ENCODE results near the gene HEATR5A.

DNA sequence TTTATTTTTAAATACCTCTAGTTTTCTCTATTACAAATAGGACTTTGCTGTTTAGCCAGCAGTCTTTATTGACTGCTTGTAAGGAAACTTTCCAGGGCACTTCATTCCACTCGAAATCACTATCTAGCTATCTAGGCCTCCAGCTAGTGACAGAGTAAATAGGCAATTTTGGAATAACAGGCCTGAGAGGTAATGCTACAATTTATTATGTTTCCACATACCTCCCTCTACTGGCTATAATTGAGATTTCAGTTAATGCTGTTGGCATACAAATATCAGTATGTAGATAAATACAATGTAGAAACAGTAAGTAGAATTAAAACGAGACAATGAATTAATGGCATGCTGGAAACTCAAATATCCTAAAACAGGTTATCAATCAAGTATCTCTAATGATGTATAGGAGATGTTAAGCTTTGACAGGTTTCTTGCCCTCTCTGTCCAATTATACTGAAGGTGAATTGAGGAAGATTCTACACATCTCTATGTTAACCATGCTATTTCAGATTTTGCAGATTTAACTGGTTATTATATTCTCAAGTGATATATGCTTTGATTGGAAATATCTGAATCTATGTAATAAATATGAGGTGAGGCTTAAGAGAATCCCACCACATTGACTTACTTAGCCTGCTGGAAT is 29.7 kb upstream of the HEATR5A start:
- TF ChIP-seq, protein P1, sequence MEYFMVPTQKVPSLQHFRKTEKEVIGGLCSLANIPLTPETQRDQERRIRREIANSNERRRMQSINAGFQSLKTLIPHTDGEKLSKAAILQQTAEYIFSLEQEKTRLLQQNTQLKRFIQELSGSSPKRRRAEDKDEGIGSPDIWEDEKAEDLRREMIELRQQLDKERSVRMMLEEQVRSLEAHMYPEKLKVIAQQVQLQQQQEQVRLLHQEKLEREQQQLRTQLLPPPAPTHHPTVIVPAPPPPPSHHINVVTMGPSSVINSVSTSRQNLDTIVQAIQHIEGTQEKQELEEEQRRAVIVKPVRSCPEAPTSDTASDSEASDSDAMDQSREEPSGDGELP (IDR thresholded peaks at IDR 0.05; ENCODE audit: borderline replicate concordance, low read depth), result no peak
- no peak for TF ChIP-seq ELF4 (CRISPR knock-in tag; IDR thresholded peaks at IDR 0.05; ENCODE audit: borderline replicate concordance)
- TF ChIP-seq ETV5 (CRISPR knock-in tag; IDR thresholded peaks at IDR 0.05; ENCODE audit: borderline replicate concordance), result no peak
- TF ChIP-seq POLR2A (IDR thresholded peaks at IDR 0.05; ENCODE audit: insufficient read depth in 1 of 2, low read depth in 2 of 2, low read length in 2 of 2), result no peak
- TF ChIP-seq ZNF274 (CRISPR knock-in tag; IDR thresholded peaks at IDR 0.05), result no peak
- TF ChIP-seq, protein P2, sequence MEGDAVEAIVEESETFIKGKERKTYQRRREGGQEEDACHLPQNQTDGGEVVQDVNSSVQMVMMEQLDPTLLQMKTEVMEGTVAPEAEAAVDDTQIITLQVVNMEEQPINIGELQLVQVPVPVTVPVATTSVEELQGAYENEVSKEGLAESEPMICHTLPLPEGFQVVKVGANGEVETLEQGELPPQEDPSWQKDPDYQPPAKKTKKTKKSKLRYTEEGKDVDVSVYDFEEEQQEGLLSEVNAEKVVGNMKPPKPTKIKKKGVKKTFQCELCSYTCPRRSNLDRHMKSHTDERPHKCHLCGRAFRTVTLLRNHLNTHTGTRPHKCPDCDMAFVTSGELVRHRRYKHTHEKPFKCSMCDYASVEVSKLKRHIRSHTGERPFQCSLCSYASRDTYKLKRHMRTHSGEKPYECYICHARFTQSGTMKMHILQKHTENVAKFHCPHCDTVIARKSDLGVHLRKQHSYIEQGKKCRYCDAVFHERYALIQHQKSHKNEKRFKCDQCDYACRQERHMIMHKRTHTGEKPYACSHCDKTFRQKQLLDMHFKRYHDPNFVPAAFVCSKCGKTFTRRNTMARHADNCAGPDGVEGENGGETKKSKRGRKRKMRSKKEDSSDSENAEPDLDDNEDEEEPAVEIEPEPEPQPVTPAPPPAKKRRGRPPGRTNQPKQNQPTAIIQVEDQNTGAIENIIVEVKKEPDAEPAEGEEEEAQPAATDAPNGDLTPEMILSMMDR (CRISPR knock-in tag; IDR thresholded peaks at IDR 0.05), result peak; percentile 75
- TF ChIP-seq CREM (IDR thresholded peaks at IDR 0.05), result no peak; the same call in 1 of the 2 replicates
- no peak for TF ChIP-seq CREM (CRISPR knock-in tag; IDR thresholded peaks at IDR 0.05)
- no peak for TF ChIP-seq U2AF1 (optimal IDR thresholded peaks at IDR 0.05; ENCODE audit: low read depth, low read length)
- no peak for TF ChIP-seq ZSCAN22 (CRISPR knock-in tag; IDR thresholded peaks at IDR 0.05)
- no peak for TF ChIP-seq MEIS1 (CRISPR knock-in tag; IDR thresholded peaks at IDR 0.05; ENCODE audit: borderline replicate concordance)
- no peak for TF ChIP-seq ZNF367 (CRISPR knock-in tag; IDR thresholded peaks at IDR 0.05; ENCODE audit: borderline replicate concordance)
- no peak for TF ChIP-seq ZNF256 (CRISPR knock-in tag; conservative IDR thresholded peaks at IDR 0.05)
- TF ChIP-seq, protein P3, sequence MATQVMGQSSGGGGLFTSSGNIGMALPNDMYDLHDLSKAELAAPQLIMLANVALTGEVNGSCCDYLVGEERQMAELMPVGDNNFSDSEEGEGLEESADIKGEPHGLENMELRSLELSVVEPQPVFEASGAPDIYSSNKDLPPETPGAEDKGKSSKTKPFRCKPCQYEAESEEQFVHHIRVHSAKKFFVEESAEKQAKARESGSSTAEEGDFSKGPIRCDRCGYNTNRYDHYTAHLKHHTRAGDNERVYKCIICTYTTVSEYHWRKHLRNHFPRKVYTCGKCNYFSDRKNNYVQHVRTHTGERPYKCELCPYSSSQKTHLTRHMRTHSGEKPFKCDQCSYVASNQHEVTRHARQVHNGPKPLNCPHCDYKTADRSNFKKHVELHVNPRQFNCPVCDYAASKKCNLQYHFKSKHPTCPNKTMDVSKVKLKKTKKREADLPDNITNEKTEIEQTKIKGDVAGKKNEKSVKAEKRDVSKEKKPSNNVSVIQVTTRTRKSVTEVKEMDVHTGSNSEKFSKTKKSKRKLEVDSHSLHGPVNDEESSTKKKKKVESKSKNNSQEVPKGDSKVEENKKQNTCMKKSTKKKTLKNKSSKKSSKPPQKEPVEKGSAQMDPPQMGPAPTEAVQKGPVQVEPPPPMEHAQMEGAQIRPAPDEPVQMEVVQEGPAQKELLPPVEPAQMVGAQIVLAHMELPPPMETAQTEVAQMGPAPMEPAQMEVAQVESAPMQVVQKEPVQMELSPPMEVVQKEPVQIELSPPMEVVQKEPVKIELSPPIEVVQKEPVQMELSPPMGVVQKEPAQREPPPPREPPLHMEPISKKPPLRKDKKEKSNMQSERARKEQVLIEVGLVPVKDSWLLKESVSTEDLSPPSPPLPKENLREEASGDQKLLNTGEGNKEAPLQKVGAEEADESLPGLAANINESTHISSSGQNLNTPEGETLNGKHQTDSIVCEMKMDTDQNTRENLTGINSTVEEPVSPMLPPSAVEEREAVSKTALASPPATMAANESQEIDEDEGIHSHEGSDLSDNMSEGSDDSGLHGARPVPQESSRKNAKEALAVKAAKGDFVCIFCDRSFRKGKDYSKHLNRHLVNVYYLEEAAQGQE (IDR thresholded peaks at IDR 0.05; ENCODE audit: borderline replicate concordance in 1 of 2, low read depth in 1 of 2, low read length in 2 of 2), result no peak
- no peak for TF ChIP-seq PRMT3 (CRISPR knock-in tag; IDR thresholded peaks at IDR 0.05; ENCODE audit: borderline replicate concordance, low read depth)
